HFF-Myc (cell line): Measurements from ENCODE around the gene NCAPD3.

Experiments
- DNase-seq: peaks from one replicate; pipeline ENCODE4 v3.0.0-alpha.2; 2011; ENCODE audit warnings: low read depth; ENCODE audit errors: extremely low read depth
- H3K4me3 ChIP-seq: replicated peaks from 2 replicates; pipeline ENCODE4 v1.5.1; 2011; ENCODE audit warnings: low read depth, mild to moderate bottlenecking, control low read depth, low read length
- CTCF ChIP-seq: IDR thresholded peaks from 2 replicates; pipeline ENCODE4 v1.5.1; 2012; ENCODE audit warnings: mild to moderate bottlenecking, low read depth, low read length, control low read depth; ENCODE audit errors: missing control alignments

NCAPD3 gene

GRCh38 chr11:134228625-134229024, 4.9 kb upstream of the NCAPD3 start:
- H3K4me3 ChIP-seq, result no peak overlapping the region
- peak; percentile 27 for DNase-seq
- TF ChIP-seq CTCF, result no peak

- TF ChIP-seq CTCF, result no peak
- peak overlapping the region; percentile 90 for H3K4me3 ChIP-seq
- DNase-seq, result no peak
These were observed 3.1 kb upstream of the NCAPD3 start for GRCh38 chr11:134226806-134227325.

GRCh38 chr11:134224710-134225664, 1.2 kb upstream of the NCAPD3 start:
- DNase-seq, result no peak
- TF ChIP-seq CTCF, result no peak
- H3K4me3 ChIP-seq, result peak overlapping the region; percentile 90

GRCh38 chr11:134223121-134223520, 646 bp downstream of the NCAPD3 start:
- no peak for DNase-seq
- peak overlapping the region; percentile 90 for H3K4me3 ChIP-seq
- TF ChIP-seq CTCF, result no peak

- no peak for DNase-seq
- no peak overlapping the region for H3K4me3 ChIP-seq
- TF ChIP-seq CTCF, result no peak
These were observed 7.0 kb downstream of the NCAPD3 start for GRCh38 chr11:134216816-134217215.

GRCh38 chr11:134215836-134216235, 7.9 kb downstream of the NCAPD3 start:
- no peak overlapping the region for H3K4me3 ChIP-seq
- no peak for TF ChIP-seq CTCF

More at GRCh38 chr11:134215836-134216235, 7.9 kb downstream of the NCAPD3 start:
- no peak for DNase-seq
